Mesodermal cell (in vitro differentiated cells): Measurements from ENCODE around the gene RANBP10.
A peak's percentile ranks its signal among the peaks of the same experiment; 100 is the strongest.

Experiments
- H3K27ac ChIP-seq: 2 replicates; pipeline ENCODE4 v1.7.0; 2013; ENCODE audit warnings: mild to moderate bottlenecking, low read depth, low read length, moderate library complexity; ENCODE audit not compliant: severe bottlenecking
- H3K36me3 ChIP-seq: 2 replicates; pipeline ENCODE4 v1.7.1; 2013; ENCODE audit warnings: mild to moderate bottlenecking, low read length, moderate library complexity; ENCODE audit not compliant: control insufficient read depth, insufficient read depth
- H3K4me1 ChIP-seq: one replicate; pipeline ENCODE4 v1.7.1; 2013; ENCODE audit warnings: mild to moderate bottlenecking, low read length; ENCODE audit not compliant: insufficient read depth, control insufficient read depth, poor library complexity, severe bottlenecking
- H3K4me3 ChIP-seq: 2 replicates; pipeline ENCODE4 v1.7.0; 2013; ENCODE audit warnings: low read length, control low read depth, mild to moderate bottlenecking; ENCODE audit not compliant: insufficient read depth, poor library complexity, severe bottlenecking; ENCODE audit errors: extremely low read depth
- H3K9me3 ChIP-seq: 2 replicates; pipeline ENCODE4 v1.7.1; 2013; ENCODE audit warnings: mild to moderate bottlenecking, low read length, moderate library complexity; ENCODE audit not compliant: control insufficient read depth
- WGBS, 2 experiments: methylation state at CpG; one replicate each; pipeline ENCODE4 v1.1.5; 2013; ENCODE audit warnings: missing lambda C conversion rate in 2 of 2; ENCODE audit not compliant: insufficient coverage in 2 of 2; 5-methylcytosine and 5-hydroxymethylcytosine counted together

RANBP10 gene

GRCh38 chr16:67675579-67675935 is 130.8 kb downstream of the RANBP10 start:
- Histone ChIP-seq H3K36me3 (peaks cover 16% of the 10 kb centered on the region), H3K4me3 (no peak overlapping the region)

GRCh38 chr16:67674851-67675578 is 131.3 kb downstream of the RANBP10 start:
- Histone ChIP-seq H3K4me3 (no peak overlapping the region), H3K27ac (no peak overlapping the region), H3K9me3 (no peaks in the 10 kb centered on the region), H3K4me1 (no peaks in the 10 kb centered on the region), H3K36me3 (peaks cover 11% of the 10 kb centered on the region)
- 96 to 97% methylated on average over 23 to 28 of the region's 28 CpGs for WGBS, 2 experiments

More at GRCh38 chr16:67675579-67675935, 130.8 kb downstream of the RANBP10 start:
- no peak overlapping the region for H3K27ac ChIP-seq
- no peaks in the 10 kb centered on the region for H3K9me3 ChIP-seq
- 94 to 98% methylated on average over 16 to 17 of the region's 17 CpGs for WGBS, 2 experiments
- no peaks in the 10 kb centered on the region for H3K4me1 ChIP-seq

- 91 to 94% methylated on average over 10 to 12 of the region's 21 CpGs for WGBS, 2 experiments
- H3K9me3 ChIP-seq, result no peaks in the 10 kb centered on the region
- H3K27ac ChIP-seq, result peak overlapping the region; percentile 23
- no peak overlapping the region for H3K4me3 ChIP-seq
- H3K4me1 ChIP-seq, result no peaks in the 10 kb centered on the region
- peaks cover 9% of the 10 kb centered on the region for H3K36me3 ChIP-seq
These were observed 132.4 kb downstream of the RANBP10 start for GRCh38 chr16:67673712-67674580.
